HG03025 (cell line): ENCODE data around the gene MARCHF2.

Experiments used
- ATAC-seq: cut with Tn5 transposase; IDR thresholded peaks from one replicate; pipeline ENCODE4 v1.9.1; 2021; ENCODE audit warnings: mild to moderate bottlenecking, moderate library complexity; ENCODE audit not compliant: unreplicated experiment, low FRiP score

Gene MARCHF2

DNA sequence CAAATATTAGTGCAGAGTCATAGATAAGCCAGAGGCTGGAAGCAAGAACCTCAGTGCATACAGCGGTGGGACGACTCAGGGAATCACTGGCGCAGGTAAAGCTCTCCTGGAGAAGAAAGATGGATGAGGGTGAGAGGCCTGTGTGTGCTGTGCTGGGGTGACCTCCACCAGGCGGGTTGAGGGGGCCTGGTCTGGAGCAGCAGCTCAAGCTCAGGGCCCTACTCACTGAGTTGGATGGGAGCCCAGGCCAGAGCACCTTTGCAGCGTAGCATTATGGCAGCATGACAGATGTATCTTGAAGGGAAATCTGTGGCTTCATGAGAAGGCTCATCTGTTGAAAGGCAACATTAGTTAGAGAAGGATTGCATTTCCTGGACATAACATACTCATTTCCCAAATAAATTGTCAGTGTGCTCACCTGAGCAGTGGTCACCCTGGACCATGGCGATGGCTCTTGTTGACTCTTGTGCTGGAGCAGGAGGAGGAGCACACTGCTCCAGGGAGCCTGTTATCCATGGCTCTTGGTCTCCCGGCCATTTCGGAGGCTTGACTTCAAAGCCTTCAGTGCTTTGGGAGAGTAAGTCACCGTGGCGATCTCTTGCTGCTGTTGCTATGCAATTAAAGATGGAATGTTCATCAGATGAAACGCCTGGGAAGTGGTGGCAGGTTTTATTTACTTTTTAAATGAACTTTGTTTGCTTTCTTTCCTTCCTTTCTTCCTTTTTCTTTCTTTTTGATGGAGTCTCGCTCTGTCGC is 56.7 kb downstream of the MARCHF2 start:
- no peak for ATAC-seq

DNA sequence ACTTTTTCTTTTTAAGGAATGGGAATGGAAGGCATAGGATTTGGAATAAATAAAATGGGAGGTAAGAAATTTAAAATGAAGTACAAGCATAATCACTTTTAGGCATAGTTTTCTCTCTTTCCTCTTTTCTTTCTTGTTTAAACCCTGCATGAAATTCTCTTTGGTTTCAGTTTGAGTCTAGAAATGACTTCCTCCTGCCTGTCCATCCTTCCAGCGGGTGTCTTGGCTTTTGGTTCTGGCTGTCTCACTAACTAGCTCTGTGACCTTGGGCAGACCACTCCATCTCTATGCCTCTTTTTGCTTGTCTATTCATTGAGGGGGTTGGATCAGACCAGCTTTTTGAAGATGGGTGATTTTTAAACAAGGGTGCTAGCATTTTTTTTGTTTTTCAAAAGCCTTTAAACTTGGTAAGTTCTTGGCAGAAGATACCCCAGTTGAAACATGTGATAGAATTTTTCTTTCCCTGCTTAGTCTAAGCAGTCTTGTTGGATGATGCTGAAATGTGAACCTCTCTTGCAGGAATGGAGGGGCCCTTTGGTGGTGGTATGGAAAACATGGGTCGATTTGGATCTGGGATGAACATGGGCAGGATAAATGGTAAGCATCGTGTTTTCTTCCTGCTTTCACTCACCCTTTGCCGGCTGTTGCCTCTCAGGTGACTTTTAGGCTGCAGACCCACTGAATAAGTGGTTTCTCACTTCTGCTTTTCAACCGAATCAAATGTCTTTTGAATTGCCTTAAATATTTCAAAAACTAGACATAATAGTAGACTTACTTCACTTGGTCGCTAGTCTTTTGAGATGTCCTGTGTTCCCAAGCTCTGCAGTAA is 60.8 kb downstream of the MARCHF2 start:
- no peak for ATAC-seq

DNA sequence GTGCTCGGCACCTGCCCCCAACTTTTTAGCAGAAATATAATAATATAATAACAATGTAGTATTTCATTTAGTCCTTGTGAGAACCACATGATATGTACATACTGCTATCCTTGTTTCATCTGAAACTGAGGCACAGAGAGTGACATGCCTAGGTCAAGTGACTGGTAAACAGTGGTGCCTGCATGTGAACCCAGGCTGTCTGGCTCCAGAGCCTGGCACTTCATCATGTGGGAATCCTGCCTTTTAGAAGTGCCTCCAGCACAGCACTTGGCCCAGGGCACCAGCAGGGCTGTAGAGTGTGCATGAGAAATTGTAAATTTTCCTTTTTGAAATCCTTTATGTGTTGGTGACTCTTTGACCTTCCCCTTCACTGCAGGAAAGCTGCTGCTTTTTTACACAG is 61.9 kb downstream of the MARCHF2 start:
- ATAC-seq = no peak

DNA sequence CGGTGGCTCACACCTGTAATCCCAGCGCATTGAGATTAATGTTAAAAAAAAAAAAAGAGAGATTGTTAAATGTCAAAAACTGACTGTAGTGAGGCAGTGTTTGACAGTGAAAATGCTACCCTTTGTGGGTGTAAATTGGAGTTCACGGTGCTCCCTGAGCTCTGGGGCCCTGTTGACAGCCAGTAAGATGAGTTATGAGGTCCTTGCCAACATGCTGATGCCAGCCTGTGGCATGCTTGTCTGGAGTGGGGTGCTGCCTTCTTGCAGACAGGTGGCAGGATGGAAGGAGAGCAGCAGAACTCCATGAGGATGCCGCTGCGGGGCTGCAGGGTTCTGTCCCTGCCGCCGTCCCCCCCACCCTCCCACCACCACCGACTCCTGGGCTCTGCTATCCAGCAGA is 63.4 kb downstream of the MARCHF2 start:
- no peak for ATAC-seq

DNA sequence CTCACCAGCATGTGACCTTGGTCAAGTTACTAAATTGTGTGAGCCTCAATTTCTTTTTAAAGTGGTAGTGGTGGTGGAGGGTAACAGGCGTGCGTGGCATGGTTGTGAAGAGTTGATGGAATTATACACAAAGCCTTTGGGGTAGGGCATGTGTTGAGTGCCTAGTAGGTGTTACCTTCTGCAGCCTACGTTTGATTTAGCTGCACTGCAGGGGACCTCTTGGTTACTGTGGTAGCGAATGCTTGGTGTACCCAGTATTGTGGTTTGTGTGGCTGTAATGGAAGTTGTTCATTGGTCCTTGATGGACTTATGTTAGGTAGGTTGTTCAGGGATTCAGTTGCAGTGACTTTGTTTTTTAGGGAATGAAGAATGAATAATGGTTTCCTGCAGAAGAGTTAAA is 64.8 kb downstream of the MARCHF2 start:
- ATAC-seq = no peak

DNA sequence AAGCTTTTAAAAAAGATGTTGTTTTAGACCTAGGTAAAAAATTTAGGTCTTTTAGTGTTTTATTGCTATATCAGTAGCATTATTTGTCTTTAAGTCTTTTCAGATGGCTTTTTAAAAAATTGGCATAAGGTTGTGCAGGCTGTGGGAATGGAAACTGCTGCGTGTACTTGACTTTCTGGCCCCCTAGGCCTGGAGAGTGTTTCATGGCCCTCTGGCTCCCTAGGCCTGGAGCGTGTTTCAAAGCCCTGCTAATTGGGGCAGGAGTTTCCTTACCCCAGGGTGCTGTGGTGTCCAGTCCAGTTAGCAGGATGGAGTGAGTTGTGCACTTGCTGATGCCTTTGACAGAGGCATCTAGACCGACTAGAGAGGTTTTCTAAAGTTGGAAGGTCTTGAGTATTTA is 65.5 kb downstream of the MARCHF2 start:
- ATAC-seq = no peak

DNA sequence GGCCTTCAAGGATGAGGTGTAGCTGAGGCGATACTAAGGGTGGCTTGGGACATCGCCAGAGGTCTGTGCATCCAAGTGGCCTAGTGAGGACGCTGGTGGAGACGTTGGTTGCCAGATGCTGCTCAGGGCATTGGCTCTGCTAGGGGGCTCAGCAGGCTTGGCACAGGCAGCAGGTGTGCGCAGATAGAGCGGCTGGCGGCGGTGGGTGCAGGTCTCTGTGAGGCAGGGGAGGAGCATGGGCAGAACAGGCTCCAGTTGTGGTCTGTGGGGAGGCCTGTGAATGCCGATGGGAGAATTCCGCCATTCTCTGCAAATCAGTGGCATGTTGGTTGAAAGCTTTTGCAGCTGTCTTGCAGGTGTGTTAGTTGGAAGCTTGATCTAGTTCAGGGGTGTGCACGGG is 68.1 kb downstream of the MARCHF2 start:
- no peak for ATAC-seq

DNA sequence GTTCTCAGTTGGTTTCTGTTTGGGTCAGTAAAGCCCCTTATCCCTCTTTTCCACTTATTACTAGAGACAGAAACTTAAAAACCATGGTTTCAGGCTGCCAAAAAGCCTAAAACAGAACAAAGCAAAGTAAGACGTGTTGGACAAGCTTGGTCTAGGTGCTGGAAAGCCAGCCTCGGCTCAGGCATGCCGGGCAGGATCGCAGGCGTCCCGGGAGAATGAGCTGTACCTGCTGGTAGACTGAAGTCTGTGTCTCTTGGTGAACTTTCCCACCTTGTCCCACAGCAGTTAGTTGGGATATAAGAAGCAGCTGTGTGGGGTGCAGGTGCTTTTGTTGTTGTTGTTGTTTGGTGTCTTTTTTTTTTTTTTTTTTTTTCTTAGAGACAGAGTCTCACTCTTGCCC is 68.5 kb downstream of the MARCHF2 start:
- ATAC-seq = no peak

DNA sequence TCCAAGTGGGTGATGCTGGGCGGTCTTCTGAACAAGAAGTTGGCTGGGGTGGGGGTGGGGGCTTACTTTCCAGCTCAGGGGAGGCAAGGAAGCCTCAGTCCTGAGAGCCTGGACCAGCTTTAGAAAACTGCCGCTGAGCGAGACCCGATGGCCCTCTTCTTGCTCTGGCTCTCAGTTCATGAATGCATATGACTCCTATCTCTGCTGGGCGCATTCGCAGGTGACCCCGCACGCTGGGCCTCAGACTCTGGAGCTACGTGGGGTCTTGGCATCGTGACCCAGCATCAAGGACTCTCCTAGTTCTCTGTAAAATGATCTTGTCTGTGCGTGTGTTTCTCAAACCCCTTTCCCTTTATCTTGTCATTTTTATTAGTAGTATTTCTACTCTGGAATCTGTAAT is 69.6 kb downstream of the MARCHF2 start:
- no peak for ATAC-seq

DNA sequence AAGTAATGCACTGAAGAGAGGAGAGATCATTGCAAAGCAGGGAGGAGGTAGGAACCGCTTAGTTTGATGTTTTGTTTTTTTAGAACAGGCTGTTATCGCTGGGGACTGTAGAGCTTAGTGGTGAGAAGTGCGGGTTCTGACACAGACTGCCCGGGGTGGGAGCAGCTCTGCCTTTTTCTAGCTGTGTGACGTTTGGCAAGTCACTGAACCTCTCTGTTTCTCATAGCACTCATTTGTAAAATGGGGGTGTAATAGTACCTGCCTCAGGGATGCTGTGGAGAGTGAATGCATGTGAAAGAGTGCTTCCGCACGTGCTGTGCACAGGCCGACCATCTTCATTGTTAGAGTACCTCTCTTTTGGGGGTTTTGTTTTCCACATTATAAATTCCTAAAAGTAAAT is 70.1 kb downstream of the MARCHF2 start:
- no peak for ATAC-seq

DNA sequence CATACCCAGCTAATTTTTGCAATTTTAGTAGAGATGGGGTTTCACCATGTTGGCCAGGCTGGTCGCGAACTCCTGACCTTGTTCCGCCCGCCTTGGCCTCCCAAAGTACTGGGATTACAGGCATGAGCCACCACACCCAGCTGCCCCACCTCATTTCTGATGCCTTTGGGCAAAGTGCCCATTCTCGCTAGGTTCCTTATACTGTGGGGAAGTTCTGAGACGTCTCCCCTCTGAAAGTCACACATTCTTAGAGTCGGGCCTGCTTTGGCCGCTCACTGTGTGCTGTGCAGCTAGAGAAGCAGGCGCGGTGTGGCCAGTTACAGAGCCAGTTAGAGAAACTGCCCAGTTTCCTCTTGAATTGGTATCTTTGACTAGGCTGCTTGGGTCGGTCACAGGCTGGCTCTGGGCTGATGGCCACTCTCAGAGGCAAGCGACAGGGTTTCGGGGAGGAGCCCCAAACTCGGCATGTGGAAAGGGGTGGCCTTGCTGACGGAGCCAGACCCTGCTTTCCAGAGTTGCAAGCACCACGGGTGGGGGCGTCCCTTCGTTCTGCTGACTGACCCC is 71.3 kb downstream of the MARCHF2 start:
- no peak for ATAC-seq

DNA sequence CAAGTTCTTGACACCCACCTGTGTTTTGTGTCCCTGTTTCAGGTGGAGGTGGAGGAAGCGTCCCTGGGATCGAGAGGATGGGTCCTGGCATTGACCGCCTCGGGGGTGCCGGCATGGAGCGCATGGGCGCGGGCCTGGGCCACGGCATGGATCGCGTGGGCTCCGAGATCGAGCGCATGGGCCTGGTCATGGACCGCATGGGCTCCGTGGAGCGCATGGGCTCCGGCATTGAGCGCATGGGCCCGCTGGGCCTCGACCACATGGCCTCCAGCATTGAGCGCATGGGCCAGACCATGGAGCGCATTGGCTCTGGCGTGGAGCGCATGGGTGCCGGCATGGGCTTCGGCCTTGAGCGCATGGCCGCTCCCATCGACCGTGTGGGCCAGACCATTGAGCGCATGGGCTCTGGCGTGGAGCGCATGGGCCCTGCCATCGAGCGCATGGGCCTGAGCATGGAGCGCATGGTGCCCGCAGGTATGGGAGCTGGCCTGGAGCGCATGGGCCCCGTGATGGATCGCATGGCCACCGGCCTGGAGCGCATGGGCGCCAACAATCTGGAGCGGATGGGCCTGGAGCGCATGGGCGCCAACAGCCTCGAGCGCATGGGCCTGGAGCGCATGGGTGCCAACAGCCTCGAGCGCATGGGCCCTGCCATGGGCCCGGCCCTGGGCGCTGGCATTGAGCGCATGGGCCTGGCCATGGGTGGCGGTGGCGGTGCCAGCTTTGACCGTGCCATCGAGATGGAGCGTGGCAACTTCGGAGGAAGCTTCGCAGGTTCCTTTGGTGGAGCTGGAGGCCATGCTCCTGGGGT is 72.7 kb downstream of the MARCHF2 start:
- ATAC-seq = no peak

DNA sequence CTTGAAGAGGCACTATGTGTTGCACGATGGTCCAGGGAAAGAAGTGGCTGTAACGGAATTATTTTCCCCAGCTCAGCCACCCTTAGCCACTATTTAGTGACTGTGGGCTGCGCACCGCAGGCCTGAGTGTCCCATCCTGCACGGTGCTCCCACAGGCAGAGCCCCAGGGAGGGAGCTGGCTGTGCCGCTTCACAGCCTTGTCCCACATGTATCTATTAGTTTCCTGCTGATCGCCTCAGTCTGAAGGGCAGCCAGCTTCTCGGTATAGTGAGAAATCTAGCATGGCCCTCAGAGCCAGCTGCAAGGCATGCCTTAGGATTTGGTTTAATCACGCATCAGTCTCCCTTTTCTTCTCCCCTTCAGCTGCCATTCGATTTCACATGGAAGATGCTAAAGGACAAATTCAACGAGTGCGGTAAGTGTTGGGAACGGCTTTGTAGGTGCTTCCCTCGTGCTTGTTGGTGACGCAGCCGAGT is 73.6 kb downstream of the MARCHF2 start:
- no peak for ATAC-seq

DNA sequence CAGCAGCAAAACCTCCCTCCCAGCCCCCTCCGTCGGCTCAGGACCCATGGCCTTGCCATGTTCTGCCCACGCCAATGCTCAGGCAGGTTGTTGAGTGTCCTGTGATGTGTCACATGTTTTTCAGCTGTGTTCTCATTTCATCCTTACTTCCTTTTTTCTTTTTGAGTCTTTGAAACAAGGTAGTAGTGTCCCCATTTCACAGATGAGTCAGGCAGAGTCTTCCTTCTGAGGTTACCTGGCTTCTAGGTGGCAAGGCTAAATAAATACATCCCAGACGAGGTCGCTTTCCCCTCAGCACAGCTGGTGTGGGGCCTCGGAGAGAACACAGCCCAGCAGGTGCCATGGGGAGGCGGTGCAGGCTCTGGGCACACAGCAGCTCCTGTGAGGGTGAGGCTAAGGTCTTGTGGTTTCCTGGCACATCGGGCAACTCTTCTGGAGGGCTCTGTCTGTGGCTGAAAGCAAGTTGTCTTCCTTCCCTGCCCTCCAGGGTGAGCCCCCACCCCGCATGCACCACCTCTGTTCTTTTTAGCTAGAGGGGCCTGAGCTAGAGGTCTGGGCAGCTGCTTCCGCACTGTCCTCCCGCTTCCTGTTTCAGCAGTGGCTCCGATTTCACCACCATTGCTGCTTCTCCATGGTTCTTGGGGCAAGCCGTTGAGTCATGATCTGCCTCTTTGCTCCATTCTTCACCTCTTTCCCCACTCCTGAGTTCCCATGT is 74.2 kb downstream of the MARCHF2 start:
- no peak for ATAC-seq

DNA sequence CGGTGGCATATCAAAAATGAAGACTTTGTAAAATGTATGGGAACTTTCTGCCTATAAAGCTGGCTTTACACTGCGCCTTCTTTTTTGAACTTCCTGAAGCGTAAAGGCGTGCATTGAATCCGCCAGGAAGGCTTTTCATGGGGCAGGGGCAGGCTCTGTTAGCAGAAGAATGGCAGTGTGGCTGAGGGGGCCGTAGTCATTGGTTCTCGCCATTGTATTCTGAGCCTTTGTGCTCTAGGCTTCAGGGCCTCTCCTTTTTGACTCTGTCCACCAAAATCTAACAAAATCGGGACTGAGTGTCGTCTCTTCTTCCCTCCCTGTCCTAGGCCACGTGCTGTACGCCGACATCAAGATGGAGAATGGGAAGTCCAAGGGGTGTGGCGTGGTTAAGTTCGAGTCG is 75.3 kb downstream of the MARCHF2 start:
- ATAC-seq = no peak
